HL-60/S4 treated with phorbol 12-myristate 13-acetate at 8.2 ng/mL for 4 days and 3 days (cell line): ENCODE results near the gene FGB.
"Not testable (repeated sequence)": the region's sequence is repeated elsewhere in the genome, so short reads cannot be mapped to it uniquely, and the experiment has no call there.

Experiments used
- in situ Hi-C: fragments of 300-500 bp; cut with MboI; formaldehyde crosslinking; loops from 2 replicates; pipeline ENCODE4 v1.15.0; 2022; ENCODE audit warnings: low sequenced_read_pairs

The FGB gene

DNA sequence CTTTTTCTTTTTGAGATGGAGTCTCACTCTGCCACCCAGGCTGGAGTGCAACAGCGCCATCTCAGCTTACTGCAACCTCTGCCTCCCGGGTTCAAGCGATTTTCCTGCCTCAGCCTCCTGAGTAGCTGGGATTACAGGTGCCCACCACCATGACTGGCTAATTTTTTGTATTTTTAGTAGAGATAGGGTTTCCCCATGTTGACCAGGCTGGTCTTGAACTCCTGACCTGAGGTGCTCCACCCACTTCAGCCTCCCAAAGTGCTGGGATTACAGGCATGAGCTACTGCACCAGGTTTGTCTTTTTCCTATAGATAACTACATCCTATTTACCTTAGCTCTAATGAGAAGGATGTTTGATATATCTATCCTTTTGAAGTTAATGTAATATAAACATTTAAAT is 31.5 kb downstream of the FGB start:
- in situ Hi-C loops, result not testable (repeated sequence)

DNA sequence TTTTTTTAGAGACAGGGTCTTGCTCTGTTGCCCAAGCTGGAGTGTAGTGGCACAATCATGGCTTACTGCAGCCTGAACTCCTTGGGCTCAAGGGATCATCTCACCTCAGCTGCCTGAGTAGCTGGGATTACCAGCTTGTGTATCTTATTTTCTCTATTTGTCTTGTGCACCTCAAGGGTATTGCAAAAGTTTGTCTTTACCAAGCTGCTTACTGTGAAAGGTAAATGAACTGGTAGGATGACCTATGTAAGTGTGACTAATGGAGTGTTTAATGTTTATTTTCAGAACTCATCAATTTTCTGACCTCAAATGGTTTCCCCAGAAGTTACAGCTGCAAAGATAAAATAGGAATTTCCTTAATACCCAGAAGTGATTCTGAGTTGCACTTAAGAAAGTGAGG is 33.0 kb downstream of the FGB start:
- in situ Hi-C loops, result no loop called here

DNA sequence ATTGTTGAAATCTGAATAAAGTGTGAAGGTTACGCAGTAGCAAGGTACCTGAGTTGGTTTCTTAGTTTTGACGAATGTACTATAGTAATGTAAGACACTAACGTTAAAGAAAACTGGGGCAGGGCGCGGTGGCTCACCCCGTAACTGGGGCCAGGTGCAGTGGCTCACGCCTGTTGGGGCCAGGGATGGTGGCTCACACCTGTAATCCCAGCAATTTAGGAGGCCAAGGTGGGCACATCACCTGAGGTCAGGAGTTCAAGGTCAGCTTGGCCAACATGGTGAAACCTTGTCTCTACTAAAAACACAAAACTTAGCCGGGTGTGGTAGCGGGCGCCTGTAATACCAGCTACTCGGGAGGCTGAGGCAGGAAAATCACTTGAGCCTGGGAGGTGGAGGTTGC is 34.5 kb downstream of the FGB start:
- in situ Hi-C loops, result not testable (repeated sequence)

DNA sequence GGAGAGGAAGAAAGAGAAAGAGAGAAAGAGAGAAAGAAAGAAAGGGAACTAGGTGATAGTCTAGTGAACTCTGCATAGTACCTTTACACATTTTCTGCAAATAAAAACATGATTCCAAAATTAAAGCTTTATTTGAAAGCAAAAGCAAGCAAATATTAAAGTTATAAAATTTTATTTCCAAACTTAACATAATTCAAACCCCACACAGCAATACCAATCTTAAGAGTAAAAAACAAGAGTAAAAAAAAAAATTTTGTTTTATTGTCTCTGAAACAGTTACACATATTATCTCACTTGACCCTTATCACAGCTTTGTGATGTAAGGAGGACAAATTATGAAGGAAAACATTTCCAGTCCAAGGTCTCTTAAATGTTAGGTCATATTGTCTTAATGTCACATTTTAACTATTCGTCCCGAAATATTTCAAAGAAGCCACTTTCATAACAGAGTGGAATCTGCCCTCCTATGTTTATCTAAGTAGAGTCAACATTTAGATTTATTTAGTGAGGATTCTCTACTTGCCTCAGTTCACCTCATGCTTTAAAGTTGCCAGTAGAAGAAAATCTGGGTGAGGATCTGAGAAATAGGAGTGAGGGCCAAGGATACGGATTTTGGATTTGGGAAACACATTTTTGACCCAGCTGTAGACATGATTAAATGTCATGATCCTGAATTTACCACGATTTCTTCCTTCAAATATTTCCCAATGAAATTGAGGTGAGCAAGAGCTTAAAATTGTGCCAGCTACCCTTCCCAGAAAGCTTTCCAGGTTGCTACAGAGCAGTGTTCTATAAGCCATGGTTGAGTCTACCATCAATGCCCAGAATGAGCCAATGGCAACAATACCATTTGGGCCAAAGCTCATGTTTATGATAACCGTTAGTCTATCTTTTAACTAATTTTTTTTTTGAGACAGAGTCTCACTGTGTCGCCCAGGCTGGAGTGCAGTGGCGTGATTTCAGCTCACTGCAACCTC is 35.3 kb downstream of the FGB start:
- in situ Hi-C loops, result no loop called here

DNA sequence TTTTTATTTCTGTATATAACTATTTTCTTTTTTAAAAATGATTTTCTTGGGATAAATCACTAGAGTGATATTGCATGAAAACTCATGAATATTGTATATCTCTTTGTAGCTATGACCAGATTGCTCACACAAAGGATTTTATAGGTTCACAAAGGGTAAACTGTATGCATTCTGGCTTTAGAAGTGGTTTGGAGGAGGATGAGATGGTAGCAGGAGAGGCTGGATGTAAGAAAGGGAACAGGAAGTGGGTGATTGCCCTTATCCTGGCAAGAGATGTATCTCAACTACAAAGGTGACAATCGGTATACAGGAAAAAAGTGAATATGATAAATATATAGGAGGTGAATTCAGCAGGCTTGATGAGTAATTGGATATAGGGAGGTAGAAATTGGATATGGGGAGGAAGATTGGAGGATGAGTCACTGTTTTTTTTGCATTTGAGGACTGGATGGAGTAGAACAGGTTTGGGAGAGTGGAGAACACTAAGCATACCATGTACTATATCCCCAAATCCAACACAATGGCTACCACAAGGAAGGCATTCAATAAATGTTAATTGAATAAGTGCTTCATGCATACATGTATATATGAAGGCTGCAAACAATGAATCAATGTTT is 39.7 kb downstream of the FGB start:
- in situ Hi-C loops, result no loop called here

DNA sequence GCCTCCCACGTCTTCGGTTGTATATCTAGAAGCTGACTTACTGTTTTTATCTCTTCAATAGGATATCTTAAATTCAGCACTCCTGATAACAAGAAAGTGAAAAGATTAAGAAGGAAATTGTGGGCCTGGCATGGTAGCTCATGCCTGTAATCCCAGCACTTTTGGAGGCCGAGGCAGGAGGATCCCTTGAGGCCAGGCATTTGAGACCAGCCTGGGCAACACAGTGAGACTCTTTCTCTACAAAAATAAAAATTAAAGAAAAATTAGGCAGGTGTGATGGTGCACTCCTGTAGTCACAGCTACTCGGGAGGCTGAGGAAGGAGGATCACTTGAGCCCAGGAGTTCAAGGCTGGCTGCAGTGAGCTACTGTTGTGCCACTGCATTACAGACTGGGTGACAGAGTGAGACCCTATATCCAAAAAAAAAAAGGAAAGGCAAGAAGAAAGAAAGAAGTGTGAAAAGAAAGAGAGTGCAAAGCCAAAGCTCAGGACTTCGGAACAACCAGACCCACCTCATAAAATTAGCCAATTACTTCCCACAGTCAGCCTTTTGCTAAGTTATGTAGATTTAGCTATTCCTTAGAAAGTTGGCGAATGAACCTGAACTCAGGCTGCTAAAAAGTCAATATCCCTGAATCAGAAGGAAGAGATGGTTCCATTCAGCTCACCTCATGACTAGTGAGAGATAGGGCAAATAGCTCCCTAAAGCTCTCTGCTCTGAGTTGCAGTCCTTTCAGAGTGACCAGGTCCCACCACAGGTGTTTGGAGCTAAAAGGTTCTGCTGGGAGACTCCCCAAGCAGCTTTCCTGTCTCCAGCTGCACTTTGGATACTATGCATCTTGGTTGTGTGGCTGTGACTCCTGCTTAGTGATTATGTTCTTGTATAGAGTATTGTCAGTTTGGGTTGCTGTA is 40.5 kb downstream of the FGB start:
- in situ Hi-C loops, result no loop called here

DNA sequence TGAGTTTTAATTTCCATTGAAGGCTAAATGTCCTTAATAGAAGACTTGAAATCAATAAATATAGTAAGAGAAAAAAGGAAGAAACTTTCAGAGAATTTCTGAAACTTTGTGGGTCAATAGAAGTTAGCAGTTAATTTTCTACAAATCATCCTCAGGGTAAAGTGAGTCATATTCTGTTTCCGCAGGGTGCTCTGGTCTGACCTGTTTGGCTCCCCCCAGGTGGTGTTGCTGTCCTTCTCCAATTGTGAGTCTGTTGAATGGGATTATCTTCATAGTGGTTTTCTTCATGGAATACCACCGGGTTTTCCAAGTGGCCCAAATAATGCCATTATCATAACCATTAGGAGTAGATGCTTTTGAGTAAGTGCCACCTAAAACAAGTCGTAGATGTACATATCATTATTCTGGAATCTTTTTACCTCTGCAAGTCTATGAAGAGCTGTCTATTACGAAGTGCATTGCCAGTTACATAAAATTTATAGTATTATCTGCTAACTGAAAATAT is 41.9 kb downstream of the FGB start:
- in situ Hi-C loops, result no loop called here

DNA sequence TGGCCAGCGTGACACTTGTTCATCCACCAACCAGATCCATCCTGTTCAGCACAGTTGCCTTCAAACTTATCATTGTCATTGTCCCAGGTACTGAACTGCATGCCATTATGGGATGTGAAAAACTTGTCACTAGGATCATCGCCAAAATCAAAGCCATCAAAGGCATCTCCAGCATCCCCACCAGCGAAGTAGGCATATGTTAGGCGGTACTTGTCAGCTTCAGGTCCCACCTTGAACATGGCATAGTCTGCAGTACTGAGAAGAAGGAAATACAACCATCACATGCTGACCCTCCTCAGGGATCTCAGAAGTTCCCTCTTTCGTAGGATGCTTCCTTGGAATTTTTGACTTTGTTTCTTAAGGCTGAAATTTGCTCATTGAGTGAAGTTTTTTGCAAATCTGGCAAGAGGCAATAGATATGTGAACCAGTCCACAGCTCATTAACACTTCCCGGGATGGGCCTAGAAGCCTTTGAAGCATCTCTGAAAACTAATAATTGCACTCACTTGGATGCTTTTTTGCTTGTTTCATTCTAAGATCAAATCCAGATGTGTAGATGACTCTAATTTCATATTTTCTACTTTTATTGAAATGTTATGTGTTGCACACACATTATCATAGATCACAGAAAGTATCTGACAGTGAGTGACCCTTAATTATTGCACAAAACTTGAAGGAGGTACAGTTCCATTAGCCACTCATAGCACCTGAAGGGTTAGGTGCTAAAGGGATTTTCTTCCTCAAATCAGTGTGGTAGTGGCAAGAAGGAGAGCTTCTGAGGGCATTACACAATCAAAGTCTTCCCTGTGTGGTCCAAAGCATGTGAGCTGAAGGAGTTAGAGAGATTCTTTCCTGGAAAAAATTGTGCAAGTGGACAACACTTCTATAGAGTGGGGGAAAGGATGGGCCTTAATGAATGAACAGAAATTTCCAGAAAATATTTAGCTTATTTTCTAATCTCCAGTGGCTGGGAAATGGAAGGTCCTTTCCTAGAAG is 44.2 kb downstream of the FGB start:
- in situ Hi-C loops, result no loop called here

DNA sequence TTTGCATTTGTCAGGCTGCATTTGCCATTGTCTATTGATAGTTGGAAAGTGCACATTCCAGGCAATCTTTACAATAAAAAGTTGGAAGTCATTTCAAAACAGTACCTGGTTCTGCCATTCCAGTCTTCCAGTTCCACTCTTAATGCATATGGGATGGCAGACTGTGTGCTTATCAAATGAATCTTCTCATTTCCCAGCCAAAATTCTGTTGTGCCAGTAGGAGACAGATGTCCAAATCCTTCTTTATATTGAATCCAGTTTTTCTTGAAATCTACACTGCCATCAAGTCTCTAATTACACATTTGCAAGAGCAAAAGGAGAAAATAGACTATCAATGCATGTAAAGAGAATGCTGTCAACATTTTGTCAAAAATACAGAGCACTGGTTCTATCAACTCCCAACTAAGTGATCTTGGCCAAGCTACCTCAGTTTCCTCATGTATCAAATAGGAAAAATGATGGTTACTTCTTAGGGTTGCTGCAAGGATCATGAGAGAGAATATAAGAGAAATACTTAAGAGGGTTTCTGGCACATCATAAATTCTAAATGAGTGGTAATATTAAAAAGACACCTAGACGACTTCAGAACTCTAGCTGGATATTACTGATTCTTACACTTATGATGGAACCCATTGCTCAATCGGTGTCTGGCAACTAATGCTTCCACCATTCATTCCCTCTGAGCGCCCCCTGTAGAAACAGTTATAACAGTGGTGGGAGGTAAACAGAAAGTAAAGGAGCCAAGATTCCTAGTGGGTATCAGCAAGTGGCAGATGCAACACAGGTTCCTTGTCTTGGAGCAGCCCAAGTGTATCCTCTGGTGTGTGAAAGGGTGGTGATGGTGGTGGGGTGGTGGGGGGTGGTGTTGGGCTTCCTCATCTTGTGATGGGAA is 45.8 kb downstream of the FGB start:
- in situ Hi-C loops, result no loop called here

DNA sequence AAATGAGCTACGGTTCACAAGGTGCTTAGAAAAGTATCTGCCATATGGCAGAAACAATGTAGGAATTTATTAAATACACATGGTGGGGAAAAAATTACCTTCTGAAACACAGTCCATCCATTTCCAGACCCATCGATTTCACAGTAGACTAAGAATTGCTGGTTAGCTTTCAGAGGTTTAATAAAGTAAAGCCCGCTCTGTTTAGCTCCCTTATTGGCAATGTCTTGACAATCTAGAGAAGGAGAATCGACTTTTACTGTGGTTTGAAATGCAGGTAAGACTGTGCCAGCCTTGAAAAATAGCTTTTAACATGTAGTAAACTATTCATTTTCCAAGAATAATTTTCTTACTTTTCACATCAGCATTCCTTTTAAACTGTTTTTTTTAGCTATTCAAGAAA is 46.7 kb downstream of the FGB start:
- in situ Hi-C loops, result no loop called here

DNA sequence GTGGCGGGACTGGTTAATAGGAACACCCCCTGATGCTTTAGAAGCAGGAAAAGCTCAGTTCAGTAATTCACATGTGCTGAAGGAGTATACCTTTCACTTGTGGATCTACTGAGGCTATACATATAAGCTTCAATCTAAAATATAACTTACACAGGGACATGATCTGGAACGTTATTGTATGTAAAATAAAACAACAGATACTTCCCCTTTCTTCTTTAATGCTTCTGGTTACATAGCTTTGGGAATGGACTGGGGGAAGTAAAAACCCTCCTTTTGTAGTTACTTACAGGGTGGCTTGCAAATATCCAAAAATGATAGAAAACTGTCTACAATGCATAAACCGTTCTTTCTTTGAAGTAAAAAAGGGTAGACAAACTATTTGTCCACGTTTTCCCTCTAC is 47.8 kb downstream of the FGB start:
- in situ Hi-C loops, result no loop called here

DNA sequence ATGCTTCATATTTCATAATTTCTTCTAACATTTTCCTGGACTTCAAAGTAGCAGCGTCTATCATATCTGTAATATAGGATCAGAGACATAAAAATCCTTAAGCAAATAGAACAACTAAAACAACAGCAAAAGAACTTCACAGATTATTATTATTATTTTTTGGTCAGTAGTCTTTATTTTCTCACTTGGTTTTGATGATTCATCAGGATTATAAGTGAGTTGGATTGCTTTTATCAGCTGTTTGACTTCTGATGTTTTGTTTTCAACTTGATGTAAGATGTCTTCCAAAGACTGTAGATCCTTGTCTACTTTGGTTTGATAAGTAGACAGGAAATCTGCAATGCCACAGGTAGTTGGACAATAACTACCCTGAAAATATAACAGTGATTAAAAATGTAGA is 49.0 kb downstream of the FGB start:
- in situ Hi-C loops, result no loop called here

DNA sequence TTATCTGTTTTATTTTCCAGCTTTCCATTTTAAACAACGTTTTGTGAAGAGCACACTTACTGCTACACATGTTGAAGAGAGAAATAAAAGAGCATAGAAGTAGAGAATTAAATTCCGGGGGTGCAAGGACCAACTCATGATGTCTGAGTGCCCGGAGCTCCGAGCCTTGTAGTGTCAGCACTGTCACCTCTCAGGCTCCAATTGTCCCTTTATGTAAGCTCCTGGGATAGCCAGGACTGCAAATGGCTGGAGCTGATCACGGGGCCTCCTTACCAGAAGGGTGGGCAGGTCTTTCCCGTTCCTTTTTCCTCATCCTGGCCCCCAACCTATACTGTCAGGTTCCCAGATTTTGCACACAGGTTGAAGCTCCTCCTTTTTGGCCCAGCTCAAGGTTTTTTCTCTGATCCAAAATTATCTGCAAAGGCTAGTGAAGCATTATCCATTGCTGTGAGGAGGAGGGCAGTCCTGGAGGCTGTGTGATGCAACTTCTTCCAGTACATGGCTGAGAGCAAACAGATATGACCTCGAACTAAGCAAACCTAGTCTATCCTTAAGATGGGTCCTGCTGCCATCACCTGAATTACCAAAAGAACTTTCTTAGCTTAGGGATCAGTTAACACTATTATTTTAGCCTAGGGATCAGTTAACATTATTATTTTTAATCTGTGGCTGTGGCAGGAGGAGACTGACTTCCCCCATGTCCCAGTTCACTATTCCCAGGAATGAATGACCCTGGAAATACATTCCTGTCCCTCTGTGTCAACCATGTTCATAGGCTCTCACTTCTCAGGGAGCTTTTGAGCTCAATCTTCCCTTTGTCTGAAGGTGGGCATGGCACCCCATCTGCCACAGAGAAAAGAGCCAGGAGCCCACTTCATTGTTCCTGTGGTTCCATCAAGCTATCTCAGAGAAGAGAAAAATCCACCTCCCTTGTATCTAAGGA is 49.9 kb downstream of the FGB start, which contains the start of gene FGG:
Gene FGG (minus strand): TSS at position 185 of the 943 bp plus-strand sequence. CDS start 47 bp downstream, at position 138.
- in situ Hi-C loops, result no loop called here

DNA sequence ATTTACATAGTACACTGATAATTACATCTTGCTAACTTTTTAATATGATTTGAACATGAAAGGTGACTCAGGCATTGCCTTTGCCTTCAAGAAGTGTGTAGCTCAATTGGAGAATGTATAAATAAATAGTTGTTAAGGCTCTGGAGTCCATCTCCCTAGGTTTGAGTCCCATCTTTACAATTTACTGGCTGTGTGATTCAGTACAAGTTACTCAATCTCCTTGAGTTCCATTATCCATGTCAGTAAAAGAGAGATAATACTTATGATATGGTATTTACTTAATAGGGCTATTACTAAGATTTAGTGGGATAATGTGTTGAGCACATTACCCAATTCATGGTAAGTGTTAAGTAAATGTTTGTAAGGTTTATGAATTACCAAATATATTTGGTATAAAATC is 51.5 kb downstream of the FGB start:
- in situ Hi-C loops, result no loop called here

DNA sequence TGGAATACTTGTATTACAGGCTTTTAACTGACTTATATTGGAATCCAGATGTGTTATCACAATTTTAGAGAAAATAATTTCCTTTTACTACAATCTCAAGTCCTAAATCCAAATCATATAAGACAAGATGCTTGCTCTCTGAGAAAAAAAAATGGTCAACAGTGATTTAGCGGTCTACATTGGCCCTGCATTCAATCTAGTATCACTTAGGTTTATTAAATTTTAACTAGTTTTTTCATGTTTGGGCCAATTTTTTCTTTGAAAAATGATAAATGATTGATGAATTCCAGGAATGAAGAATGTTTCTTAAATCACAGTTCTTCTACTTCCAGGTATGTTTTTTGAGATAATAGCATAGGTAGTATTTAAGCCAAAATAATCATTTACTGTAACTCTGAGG is 52.4 kb downstream of the FGB start:
- in situ Hi-C loops, result no loop called here

DNA sequence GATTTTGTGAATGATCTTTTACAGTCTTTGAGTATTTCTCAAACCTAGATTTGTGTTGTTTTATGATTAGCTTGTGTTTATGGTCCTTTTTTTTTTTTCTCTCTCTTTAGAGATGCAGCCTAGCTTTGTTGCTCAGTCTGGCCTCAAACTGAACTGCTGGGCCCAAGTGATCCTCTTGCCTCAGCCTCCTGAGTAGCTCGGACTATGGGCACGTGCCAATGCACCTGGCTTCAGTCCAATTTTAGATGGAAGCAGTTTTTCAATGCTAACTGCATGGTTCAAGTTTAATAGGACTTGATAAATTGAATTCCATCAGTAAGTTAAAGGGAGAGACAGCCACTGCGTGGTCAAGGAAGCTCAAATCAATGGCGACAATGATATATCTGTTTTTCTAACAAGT is 53.5 kb downstream of the FGB start:
- in situ Hi-C loops, result no loop called here

DNA sequence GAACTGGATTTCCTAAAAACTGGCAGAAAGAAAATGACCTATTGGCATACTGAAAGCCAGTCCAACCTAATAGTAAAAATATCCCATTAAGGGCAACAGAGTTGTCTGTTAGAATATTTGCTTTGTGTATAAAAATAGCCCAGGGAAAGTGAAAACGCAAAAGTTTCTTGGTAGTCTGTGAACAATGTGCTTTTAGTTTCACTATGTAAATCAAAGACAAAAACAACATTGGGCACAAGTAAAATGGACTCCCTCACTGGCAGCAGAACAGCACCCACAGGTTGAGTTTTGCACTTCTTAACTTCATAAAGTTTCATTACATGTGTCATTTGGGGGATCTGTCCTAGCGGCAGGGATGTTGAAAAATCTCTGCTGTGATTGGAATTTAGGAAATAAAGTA is 53.9 kb downstream of the FGB start:
- in situ Hi-C loops, result no loop called here

DNA sequence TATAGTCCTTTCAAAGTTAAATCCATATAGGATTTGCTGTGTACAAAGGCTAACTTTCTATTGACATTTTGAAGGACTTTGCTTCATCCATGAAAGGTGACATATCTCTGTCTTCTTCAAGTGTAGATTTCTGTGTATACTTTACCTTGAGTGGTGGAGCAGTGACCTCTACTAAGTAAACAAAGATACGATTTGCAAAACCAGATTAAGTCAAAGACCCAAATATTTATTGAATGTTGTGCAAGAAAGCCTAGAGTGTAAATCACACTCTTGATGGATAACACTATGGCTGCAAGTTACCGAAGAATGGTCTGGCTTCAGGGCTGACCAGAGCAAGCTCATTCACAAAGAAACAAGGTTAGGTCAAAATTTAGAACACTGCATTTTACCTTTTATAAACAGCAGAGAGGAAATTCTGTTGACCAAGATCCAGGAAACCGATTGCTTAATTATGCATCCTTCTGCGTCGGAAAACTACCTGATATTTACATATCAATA is 55.1 kb downstream of the FGB start:
- in situ Hi-C loops, result no loop called here
